CD4-positive, alpha-beta T cell (primary cell): Measurements from ENCODE around the gene XAGE1A. TPM values are rescaled to one million over a fixed set of nuclear protein-coding genes. Genes with fewer than 3 reads are reported as not detected.
"Not testable (repeated sequence)": the region's sequence is repeated elsewhere in the genome, so short reads cannot be mapped to it uniquely, and the experiment has no call there.

Experiments used
- ATAC-seq: fragments of 200-7000 bp; cut with Tn5 transposase; one replicate; pipeline ENCODE4 v1.10.0; 2022; ENCODE audit warnings: mild to moderate bottlenecking; ENCODE audit not compliant: poor library complexity
- CTCF ChIA-PET: fragments of 350-600 bp; sonication (Branson Sonifier 250); formaldehyde crosslinking; loops from one replicate; lab custom pipeline; 2021; ENCODE audit warnings: antibody characterized with exemption, inconsistent platforms; lab: Charles Lee
- POLR2A ChIA-PET: fragments of 350-600 bp; sonication (Branson Sonifier 250); formaldehyde crosslinking; loops from one replicate; lab custom pipeline; 2021; ENCODE audit warnings: antibody characterized with exemption, inconsistent platforms; lab: Charles Lee
- DNase-seq, 14 experiments: peaks; one replicate each; pipeline ENCODE4 v3.0.0-alpha.2; 2013 to 2020; ENCODE audit warnings: mixed read lengths in 2 of 14
- H3K27ac ChIP-seq, 2 donors: one replicate each; pipeline versions ENCODE4 v1.5.1 to v1.7.0; 2013; ENCODE audit warnings: low read length in 2 of 2, low read depth in 1 of 2, mild to moderate bottlenecking in 1 of 2
- H3K27me3 ChIP-seq, 2 experiments: 1 replicate in 1 of 2; 2 replicates in 1 of 2; pipeline versions ENCODE4 v1.6.1 to v1.7.0; 2013; ENCODE audit warnings: low read length in 2 of 2, control low read depth in 1 of 2, mild to moderate bottlenecking in 1 of 2, moderate library complexity in 1 of 2; ENCODE audit not compliant: insufficient read depth in 2 of 2, control insufficient read depth in 1 of 2
- H3K36me3 ChIP-seq: one replicate; pipeline ENCODE4 v1.6.1; 2013; ENCODE audit warnings: low read length, control low read depth; ENCODE audit not compliant: insufficient read depth
- H3K4me1 ChIP-seq: one replicate; pipeline ENCODE4 v1.6.1; 2013; ENCODE audit warnings: low read length, control low read depth; ENCODE audit not compliant: insufficient read depth
- H3K4me3 ChIP-seq: one replicate; pipeline ENCODE4 v1.5.1; 2013; ENCODE audit warnings: mild to moderate bottlenecking, low read length, moderate library complexity
- H3K9me3 ChIP-seq, 2 experiments: 1 replicate in 1 of 2; 2 replicates in 1 of 2; pipeline versions ENCODE4 v1.6.1 to v1.7.0; 2013; ENCODE audit warnings: low read length in 2 of 2, mild to moderate bottlenecking in 2 of 2, control low read depth in 1 of 2, moderate library complexity in 1 of 2; ENCODE audit not compliant: control insufficient read depth in 1 of 2, insufficient read depth in 1 of 2
- H3K27ac Mint-ChIP-seq: one replicate; pipeline ENCODE4 v1.8.0; 2020; ENCODE audit warnings: mixed read lengths
- H3K27me3 Mint-ChIP-seq: one replicate; pipeline ENCODE4 v1.8.0; 2021; ENCODE audit warnings: mixed read lengths
- H3K36me3 Mint-ChIP-seq: one replicate; pipeline ENCODE4 v1.8.0; 2021; ENCODE audit warnings: low read depth, mixed read lengths
- H3K4me1 Mint-ChIP-seq: one replicate; pipeline ENCODE4 v1.8.0; 2021; ENCODE audit warnings: low read depth, mixed read lengths
- H3K4me3 Mint-ChIP-seq: one replicate; pipeline ENCODE4 v1.8.0; 2020; ENCODE audit warnings: mild to moderate bottlenecking, mixed read lengths
- H3K9me3 Mint-ChIP-seq: one replicate; pipeline ENCODE4 v1.8.0; 2020; ENCODE audit warnings: mixed read lengths
- intact Hi-C, 2 experiments: fragments of 100-400 bp; cut with DNase I in 1 of 2; cut with micrococcal nuclease in 1 of 2; formaldehyde crosslinking; loops; one replicate each; pipeline versions ENCODE4 v1.15.1 to v1.9.0; 2023 to 2025; cut with DNase I, micrococcal nuclease
- total RNA-seq, 174 experiments: library from RNA in 2 of 174; stranded (reverse) in 2 of 174; gene quantifications; one replicate each; pipeline ENCODE4 v1.2.3 and lab custom pipeline; 2021 to 2026
- TF ChIP-seq, protein P1 (sequence below): fragments of 200-600 bp; IDR thresholded peaks from one replicate; pipeline ENCODE4 v1.8.0; 2022; ENCODE audit warnings: antibody characterized with exemption, mild to moderate bottlenecking

XAGE1A gene
- total RNA-seq, 2 experiments from 2014 or later = not detected

DNA sequence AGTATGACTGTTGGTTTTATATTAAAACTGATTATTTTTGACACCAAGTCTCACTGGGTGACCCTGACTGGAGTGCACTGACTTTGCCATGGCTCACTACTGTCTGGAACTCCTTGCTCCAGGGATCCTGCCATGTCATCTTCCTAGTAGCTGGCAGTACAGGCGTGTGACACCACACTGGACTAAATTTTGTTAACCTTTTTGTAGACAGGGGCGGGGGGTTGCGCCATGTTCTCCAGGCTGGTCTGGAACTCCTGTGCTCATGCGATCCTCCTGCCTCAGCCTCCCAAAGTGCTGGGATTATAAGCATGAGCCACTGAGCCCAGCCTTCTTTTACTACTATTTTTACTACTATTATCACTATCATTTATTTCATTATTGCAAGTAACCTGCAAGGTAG, 8.9 kb downstream of the XAGE1A start:
- Mint-ChIP-seq H3K27me3 (no peaks in the 10 kb centered on the region), H3K9me3 (no peaks in the 10 kb centered on the region), H3K4me3 (no peak overlapping the region), H3K4me1 (no peaks in the 10 kb centered on the region), H3K36me3 (no peaks in the 10 kb centered on the region), H3K27ac (no peak overlapping the region)
- Histone ChIP-seq H3K4me1 (no peaks in the 10 kb centered on the region), H3K27me3 (no peaks in the 10 kb centered on the region), H3K36me3 (no peaks in the 10 kb centered on the region), H3K27ac (no peak overlapping the region), H3K4me3 (no peak overlapping the region), H3K9me3 (no peaks in the 10 kb centered on the region)
- intact Hi-C loops = no loop called here
- POLR2A ChIA-PET = no interaction called here
- no peak for DNase-seq
- no peak for ATAC-seq
- CTCF ChIA-PET = no interaction called here
- TF ChIP-seq, protein P1, sequence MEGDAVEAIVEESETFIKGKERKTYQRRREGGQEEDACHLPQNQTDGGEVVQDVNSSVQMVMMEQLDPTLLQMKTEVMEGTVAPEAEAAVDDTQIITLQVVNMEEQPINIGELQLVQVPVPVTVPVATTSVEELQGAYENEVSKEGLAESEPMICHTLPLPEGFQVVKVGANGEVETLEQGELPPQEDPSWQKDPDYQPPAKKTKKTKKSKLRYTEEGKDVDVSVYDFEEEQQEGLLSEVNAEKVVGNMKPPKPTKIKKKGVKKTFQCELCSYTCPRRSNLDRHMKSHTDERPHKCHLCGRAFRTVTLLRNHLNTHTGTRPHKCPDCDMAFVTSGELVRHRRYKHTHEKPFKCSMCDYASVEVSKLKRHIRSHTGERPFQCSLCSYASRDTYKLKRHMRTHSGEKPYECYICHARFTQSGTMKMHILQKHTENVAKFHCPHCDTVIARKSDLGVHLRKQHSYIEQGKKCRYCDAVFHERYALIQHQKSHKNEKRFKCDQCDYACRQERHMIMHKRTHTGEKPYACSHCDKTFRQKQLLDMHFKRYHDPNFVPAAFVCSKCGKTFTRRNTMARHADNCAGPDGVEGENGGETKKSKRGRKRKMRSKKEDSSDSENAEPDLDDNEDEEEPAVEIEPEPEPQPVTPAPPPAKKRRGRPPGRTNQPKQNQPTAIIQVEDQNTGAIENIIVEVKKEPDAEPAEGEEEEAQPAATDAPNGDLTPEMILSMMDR = no peak

DNA sequence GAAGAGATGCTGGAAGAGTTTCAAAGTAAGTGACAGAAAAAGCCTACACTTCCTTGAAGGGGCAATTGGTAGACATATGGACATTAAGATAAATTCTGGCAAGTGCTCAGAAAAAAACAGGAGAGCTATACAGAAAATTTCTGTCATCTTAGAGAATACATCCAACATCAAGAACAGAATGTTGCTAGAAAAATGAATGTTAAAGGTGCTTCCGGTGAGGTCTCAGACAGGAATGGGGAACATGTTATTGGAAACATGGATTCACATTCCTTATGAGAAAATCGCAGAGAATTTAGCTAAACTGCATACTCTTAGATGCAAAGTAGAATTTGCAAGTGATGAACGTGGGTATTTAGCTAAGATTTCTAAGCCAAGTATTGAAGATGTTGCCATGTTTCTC, 11.7 kb downstream of the XAGE1A start:
- Histone ChIP-seq H3K36me3 (no peaks in the 10 kb centered on the region), H3K4me3 (no peak overlapping the region), H3K9me3 (no peaks in the 10 kb centered on the region), H3K27ac (no peak overlapping the region), H3K27me3 (no peaks in the 10 kb centered on the region), H3K4me1 (no peaks in the 10 kb centered on the region)
- DNase-seq = no peak
- no peak for ATAC-seq
- no peaks in the 10 kb centered on the region for H3K9me3 Mint-ChIP-seq
- H3K4me1 Mint-ChIP-seq = no peaks in the 10 kb centered on the region
- H3K4me3 Mint-ChIP-seq = no peak overlapping the region
- intact Hi-C loops = no loop called here
- no peaks in the 10 kb centered on the region for H3K27me3 Mint-ChIP-seq
- TF ChIP-seq, protein P1 = no peak
- ChIA-PET CTCF (no interaction called here), POLR2A (no interaction called here)
- H3K27ac Mint-ChIP-seq = no peak overlapping the region
- no peaks in the 10 kb centered on the region for H3K36me3 Mint-ChIP-seq

DNA sequence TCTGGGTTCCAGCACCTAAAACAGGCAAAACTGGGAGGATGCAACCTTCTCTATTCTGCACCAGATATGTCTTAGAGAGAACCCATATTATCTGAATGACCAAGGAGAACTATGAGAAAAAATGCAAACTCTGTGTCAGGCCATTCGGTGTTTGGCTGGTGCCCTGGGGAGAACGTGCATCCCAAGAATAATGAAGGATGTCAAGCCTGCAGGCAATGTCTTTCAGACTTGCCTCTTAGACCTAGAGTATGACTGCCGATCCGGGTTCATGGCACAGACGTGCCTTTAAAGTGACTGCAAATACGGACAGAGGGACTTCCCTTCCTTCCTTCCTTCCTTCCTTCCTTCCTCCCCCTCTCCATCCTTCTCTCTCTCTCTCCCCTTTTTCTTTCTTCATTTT, 14.3 kb downstream of the XAGE1A start:
- no peaks in the 10 kb centered on the region for H3K36me3 ChIP-seq
- Mint-ChIP-seq H3K27ac (no peak overlapping the region), H3K27me3 (no peaks in the 10 kb centered on the region), H3K9me3 (no peaks in the 10 kb centered on the region), H3K4me3 (no peak overlapping the region), H3K36me3 (no peaks in the 10 kb centered on the region), H3K4me1 (no peaks in the 10 kb centered on the region)
- no peak for DNase-seq
- intact Hi-C loops = no loop called here
- ChIA-PET POLR2A (no interaction called here), CTCF (no interaction called here)
- H3K4me3 ChIP-seq = no peak overlapping the region
- H3K27ac ChIP-seq = no peak overlapping the region
- H3K27me3 ChIP-seq = no peaks in the 10 kb centered on the region
- H3K4me1 ChIP-seq = no peaks in the 10 kb centered on the region
- no peak for ATAC-seq
- H3K9me3 ChIP-seq = no peaks in the 10 kb centered on the region
- TF ChIP-seq, protein P1 = no peak

DNA sequence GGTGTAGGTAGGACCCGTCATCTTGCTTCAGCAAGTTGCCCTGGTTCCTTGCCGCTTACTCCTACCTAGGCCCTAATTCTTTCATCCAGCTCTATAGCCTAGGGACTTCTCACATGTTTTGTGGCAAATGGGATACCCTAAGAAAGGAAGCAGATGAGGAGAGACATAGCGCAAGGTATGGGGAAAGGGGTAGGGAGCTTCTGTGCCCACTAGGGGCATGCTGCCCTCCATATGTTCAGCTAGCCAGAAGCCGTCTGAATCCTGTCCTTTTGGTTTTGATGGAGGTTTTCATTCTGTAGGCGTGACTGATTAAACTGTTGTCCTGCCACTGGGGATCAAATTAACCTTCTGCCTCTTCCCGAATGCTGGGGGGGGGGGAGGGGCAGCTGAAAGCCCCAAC, 15.5 kb downstream of the XAGE1A start:
- H3K9me3 Mint-ChIP-seq, POLR2A ChIA-PET, H3K4me1 Mint-ChIP-seq, H3K27me3 Mint-ChIP-seq, H3K4me3 ChIP-seq, DNase-seq, H3K4me1 ChIP-seq, H3K36me3 Mint-ChIP-seq, CTCF ChIA-PET, intact Hi-C loops, H3K9me3 ChIP-seq, ATAC-seq, H3K4me3 Mint-ChIP-seq, H3K36me3 ChIP-seq, H3K27ac ChIP-seq, H3K27me3 ChIP-seq, H3K27ac Mint-ChIP-seq: not testable (repeated sequence)

DNA sequence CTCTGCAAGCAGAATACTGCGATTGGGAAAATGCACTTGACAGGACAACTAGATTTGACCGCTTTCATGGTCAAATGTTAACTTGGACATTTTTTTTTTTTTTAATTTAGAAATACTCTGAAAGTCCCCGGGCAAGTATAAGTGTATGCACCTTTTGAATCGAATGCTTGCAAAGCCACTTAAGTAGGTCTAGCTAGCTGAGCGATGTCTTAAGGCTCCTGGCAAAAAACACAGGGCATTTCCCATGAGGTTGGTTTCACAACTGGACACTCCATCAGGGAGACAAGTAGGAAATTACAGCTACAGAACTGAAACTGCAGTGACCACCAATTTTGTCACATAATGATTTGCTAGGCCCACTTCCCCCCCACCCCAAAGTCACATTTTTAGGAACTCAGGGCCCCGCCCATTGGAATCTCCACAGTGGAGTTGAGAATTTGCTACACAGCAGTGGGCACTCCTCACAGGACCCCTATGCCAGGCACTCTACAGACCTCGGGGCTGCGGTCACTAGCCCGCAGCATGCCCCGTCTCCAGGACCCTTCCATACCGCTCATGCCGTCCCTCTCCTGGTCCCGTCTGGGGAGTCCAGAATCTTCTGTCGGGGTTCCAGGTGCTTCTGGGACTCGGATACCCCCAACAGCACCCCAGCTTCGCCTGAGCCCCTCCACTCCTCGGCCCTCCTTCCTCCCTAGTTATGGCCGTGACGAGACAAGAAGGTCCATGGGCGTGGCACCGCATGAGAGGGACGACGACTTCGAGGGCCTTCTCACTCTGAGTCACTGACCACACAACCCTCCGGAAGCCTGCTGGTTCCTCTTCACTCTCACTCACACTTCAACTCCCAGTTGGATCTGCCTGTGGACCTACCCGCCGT, 20.7 kb downstream of the XAGE1A start:
- H3K27ac ChIP-seq, POLR2A ChIA-PET, H3K9me3 ChIP-seq, H3K4me1 Mint-ChIP-seq, H3K36me3 Mint-ChIP-seq, H3K27ac Mint-ChIP-seq, ATAC-seq, H3K4me3 Mint-ChIP-seq, H3K36me3 ChIP-seq, H3K27me3 Mint-ChIP-seq, H3K9me3 Mint-ChIP-seq, DNase-seq, H3K4me1 ChIP-seq, CTCF ChIA-PET, intact Hi-C loops, H3K27me3 ChIP-seq, H3K4me3 ChIP-seq: not testable (repeated sequence)
